ENCODE data around the gene KIF26B. TPM values are rescaled to one million over a fixed set of nuclear protein-coding genes. Genes with fewer than 3 reads are reported as not detected.
A peak's percentile ranks its signal among the peaks of the same experiment; 100 is the strongest.

Gene KIF26B
- polyA plus RNA-seq, 5 donors: 3.5 to 8.5 (median 5.1) TPM

- no peak for DNase-seq
These were observed 85.9 kb downstream of the KIF26B start for GRCh38 chr1:245240648-245241165.

DNA sequence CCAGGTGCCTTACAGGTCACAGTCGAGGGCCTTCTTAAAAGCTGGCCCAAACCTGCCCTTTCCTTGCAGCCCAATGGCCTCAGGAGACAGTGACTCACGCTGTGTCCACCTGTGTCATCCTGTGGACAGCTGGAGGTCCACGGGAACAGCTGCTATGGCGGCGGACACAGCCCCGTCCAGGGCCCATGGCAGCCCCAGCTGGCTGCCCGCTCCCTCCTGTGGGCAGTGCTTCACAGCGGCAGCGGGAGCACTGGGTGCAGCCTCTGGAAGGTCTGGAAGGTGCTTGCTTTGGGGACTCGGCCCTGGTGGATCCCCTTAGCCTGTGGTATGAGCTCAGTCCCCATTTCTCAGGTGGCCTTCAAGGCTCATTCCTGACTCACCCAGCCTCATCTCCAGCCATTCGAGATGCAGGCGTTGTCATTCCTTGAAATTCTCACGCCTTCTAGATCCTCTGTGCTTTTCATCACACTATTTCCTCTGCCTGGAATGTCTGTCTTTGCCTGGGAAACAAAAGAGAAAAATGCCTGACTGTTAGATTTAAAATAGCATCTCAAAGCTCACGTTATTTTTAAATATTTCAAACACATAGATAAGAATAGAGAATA lies 86.8 kb downstream of the KIF26B start:
- DNase-seq: no peak

DNA sequence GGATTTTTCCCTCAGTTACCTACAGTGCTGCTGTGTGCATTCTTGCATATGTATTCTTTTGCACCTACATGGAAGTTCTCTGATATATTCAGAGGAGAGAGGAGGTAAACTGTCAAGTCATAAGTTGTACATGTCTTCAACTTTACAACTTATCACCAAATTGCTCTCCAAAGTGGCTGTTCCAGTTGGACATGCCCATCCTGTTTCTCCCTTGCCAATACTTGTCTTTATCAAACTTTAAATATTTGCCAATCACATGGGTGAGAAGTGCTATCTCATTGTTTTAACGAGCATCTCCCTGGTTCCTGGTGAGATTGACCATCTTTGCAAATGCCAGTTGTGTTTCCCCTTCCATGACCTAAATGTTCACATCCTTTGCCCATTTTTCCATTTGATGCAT lies 88.2 kb downstream of the KIF26B start:
- DNase-seq: no peak

DNA sequence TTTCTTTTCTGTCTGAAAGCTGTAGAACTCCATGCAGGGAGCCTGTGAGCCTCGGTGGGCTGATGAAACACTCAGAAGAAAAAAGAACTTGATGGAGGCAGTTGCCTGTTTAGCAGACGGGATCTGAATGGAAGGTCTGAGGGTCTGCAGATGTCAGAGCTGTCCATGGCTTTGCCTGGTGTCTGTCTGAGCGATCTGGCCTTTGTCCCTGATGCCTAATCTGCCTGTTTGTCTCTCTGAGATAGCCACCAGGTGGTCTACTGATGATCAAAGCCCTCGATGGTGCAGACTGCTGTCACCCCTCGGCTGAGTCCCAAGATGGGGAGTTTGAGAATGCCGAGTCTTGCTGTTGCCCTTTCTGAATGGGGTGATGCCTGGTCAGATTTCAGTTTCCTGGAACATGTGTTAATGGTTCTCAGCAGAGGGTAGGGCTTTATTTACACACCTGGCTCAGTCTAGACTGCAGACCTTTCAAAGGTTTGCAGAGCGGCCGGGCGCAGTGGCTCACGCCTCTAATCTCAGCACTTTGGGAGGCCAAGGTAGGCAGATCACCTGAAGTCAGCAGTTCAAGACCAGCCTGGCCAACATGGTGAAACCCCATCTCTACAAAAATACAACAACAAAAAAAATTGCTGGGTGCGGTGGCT lies 90.4 kb downstream of the KIF26B start:
- DNase-seq: no peak

DNA sequence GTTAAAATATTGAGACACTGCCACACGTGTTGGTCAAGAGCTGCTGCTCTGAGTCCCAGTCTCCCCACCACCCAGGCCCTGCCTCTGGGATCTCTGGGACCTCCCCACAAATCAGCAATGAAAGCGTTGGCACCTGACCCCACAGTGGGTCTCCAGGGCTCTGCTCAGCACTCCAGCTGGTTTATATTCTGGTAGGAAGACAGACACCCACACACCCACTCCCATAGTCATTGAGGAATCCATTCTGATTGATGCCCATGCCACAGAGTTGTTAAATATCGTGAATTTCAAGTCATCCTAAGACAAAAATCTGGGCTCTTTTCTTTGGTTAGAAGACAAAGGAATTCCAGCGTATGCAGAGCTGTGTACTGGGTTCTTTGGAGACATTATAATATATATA lies 91.6 kb downstream of the KIF26B start:
- DNase-seq: no peak

DNA sequence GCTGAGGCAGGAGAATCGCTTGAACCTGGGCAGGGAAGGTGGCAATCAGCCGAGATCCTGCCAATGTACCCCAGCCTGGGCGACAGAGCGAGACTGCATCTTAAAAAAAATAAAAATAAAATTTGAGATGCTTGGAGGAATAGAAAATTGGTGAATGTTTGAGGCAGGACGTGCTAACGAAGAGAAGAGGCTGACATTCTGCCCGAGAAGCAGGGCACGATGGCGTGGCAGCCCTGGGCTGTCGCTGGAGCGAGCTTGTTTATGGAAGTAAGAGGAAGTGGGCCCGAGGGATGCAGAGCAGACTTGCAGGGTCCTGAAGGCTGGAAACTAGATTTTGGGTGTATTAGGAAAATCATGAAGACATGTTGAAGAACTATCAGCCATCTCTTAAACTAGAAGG lies 92.6 kb downstream of the KIF26B start:
- no peak for DNase-seq

DNA sequence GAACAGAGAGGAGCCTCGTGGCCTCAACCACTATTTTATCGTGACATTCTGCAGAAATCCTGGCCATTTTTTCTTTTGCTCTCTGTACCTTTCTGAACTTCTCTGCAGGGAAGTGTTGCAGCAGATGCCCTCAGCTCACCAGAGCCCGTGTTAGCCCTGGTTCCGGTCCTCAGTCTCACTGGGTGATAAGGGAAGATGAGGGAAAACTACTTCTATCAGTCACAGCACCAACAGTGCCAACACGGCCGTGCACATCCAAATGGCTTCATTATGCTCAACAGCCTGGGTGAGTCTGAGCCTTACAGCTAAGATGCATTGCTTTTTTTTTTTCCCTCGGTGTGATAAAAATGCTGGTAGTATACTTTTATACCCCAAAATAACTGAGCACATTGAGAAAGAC lies 93.0 kb downstream of the KIF26B start:
- no peak for DNase-seq

DNA sequence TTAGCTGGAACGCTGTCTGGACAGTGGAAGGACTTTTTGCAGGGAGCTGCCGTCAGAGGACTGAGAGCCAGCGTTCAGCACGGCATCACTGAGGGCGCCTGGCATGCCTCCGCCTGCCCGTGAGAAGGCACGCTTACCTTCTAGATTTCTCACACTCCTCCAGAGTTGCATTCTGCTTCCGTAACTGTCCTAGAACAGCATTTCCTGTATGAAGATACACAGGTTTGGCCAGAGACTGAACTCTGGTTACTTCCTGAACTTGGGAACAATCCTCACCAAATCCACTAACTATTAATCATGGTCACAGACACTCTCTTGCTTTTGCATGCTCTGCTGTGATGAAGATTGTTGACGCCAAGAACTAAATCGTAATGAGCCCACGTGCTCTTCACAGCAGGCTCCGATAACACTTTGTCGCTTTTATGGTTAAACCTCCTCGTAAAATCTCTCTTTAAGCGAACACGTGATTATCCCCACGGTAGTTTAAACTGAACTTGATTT lies 93.5 kb downstream of the KIF26B start:
- DNase-seq: no peak

DNA sequence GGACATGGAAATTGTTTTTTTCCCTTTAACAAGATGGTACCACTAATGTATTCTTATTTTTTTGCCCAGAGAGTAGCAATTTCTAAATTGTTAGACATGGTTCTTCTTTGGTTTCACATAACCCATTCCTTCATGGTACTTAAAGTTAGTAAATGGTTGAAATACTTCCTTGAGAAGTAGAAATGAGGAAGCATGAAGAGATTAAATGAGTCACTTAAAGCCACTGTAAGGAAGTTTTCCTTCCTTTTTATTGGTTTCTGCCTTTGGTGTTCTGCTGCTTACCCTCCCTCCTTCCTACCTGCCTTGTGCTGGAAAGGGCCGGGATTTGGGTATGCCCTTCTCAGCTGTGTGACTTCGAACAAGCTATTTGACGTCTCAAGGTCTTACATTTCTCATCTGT lies 101.0 kb downstream of the KIF26B start:
- no peak for DNase-seq

- no peak for DNase-seq
These were observed 101.7 kb downstream of the KIF26B start for GRCh38 chr1:245256528-245256927.

DNA sequence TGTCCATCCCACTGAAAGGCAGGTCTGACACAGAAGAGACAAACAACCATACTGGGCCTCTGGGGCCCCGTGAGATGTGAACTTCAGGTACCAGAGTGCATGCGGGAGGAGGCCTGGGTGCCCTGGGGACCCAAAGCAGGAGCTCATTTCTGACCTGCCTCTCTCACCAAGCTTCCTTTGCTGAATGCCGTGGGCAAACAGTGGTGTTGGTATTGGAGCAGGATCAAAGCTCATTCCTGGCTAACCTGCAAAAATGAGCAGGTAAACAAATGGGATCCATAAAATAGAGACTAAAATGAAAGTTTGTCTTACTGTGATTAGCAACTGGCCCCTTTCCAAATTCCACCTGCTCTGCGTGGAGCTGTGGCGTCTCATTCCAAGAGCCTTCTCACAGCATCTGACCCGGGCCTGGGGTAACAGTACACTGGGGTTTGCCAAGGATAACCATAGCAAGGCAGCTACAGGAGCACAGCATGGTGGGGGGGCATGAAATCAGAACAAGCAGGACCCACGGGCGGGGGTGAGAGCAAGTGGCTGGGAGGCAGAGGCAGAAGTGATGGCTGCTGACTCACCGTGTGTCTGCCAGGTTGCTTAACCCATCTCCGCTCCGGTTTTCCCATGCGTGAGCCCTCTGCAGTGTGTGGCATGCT lies 103.6 kb downstream of the KIF26B start:
- peak; percentile 39 to 42 for DNase-seq

GRCh38 chr1:245260110-245260882 lies 105.5 kb downstream of the KIF26B start:
- DNase-seq: no peak

GRCh38 chr1:245260883-245261282 lies 106.1 kb downstream of the KIF26B start:
- no peak for DNase-seq

DNA sequence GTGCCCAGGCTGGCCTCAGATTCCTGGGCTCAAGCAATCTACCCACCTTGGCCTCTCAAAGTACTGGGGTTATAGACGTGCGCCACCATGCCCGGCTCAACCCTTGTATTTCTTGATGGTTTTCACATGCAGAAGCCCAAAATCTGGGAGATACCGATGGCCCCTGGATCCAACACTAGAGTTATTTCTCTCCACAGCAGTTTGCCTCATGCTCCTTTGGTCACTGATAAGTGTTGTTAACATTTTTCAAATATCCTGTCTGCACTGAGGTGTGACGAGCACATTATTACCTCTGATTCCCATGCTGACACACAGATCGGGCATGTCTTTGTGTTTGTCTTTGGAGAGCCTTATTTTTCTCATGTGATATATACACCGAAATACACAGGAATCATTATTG lies 107.0 kb downstream of the KIF26B start:
- DNase-seq: no peak

GRCh38 chr1:245263529-245264095 lies 108.8 kb downstream of the KIF26B start:
- DNase-seq: no peak

DNA sequence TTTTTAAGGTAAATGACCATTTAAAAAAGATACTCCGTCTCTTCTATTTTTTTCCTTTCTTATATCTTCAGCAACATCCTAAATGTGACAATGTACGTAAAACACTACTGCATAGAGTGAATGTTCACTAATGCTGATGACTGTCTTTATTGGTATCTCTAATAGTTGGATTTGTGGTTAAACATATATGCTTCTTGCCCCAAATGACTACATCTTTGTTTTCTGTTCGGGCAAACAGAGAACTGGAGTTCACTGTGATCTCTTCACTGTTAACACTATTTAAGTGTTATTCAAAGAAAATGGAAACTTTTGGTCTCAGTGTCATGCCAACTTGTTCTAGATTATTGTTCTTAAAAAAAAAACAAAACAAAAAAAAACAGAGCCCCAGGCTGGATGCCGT lies 109.4 kb downstream of the KIF26B start:
- no peak for DNase-seq

GRCh38 chr1:245266105-245266504 lies 111.3 kb downstream of the KIF26B start:
- DNase-seq: no peak

- no peak for DNase-seq
These were observed 115.3 kb downstream of the KIF26B start for GRCh38 chr1:245270063-245270462.

- DNase-seq: no peak
These were observed 116.2 kb downstream of the KIF26B start for GRCh38 chr1:245270972-245271371.

DNA sequence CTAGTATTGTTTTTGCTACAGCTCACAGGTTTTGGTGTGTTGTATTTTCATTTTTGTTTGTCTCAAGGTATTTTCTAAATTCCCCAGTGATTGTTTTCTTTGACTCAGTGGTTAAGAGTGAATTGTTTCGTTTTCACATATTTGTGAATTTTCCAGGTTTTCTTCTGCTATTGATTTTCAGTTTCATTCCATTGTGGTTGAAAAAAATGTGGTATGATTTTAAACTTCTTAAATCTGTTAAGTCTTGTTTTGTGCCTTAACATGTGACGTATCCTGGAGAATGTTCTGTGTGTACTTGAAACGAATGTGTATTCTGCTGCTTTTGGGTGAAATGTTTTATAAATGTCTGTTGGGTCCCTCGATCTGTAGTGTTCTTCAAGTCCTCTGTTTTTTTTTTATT lies 117.9 kb downstream of the KIF26B start:
- DNase-seq: no peak

- DNase-seq: no peak
These were observed 121.7 kb downstream of the KIF26B start for GRCh38 chr1:245276445-245276844.

DNA sequence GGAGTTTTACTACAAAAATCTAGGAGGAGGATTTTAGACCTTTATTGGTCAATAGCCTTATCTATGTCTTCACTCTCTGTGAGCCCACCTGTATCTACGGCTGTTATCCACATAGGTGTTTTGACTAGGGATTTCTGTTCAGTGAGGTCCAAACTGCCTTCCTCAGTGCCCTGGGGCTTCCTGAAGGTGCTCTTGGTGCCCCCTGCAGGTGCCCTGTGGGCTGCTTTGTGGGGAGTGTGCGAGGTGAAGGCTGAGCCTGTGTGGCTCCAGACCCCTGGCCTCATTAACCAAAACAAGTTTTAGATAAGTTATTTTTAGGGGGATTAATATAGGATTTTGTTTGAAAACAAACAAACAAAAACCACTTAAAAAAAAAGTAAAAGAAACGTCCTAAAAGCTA lies 122.5 kb downstream of the KIF26B start:
- DNase-seq: no peak
